CD4-positive, alpha-beta T cell treated with Interleukin-21 for 1 hour (primary cell): ENCODE data around the gene SERPING1.
A peak's percentile ranks its signal among the peaks of the same experiment; 100 is the strongest.

Source experiments
- DNase-seq: peaks from one replicate; pipeline ENCODE4 v3.0.0-alpha.2; 2020

SERPING1 gene

DNA sequence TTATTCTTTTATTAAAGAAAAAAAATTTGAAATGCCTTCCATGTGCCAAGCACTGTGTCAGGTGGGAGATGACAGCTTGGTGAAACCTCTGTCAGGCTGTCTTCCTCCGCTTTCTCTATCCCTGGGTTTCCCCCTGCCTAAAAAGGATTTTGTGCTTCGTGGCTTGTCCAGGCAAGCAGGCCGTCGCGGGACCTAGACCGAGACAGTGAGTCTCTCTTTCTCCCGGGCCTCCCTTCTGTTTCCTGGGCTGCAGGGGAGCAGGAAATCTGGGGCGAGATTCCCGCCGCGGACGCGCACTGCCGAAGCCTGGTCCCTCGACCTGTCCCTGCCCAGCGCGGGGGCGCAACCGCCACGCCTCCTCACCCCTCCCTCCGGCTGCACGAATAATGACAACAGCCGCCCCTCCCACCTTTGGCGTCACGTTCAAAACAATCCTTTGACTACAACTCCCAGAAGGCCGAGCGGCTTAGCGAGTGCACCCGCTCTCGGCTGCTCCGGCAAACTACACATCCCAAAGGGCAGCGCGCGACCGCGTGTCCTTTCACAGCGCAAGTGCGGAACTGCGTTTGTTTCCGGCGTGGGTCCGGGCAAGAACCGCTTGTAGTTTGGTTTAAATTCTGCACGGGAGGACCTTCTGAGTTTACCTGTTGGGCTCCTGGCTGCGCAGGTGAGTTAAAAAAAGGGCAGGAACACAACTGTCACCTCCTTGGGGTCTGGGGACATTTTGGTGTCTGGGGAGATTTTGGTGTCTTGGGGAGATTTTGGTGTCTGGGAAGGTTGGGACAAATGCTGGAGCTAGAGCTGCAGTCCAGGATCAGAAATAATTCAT lies 59.9 kb downstream of the SERPING1 start, which contains the start of gene CLP1:
Gene CLP1 (plus strand): TSS at position 569 of the 829 bp plus-strand sequence. CDS start 1,715 bp downstream, outside the sequence.
- peak; percentile 99 for DNase-seq

DNA sequence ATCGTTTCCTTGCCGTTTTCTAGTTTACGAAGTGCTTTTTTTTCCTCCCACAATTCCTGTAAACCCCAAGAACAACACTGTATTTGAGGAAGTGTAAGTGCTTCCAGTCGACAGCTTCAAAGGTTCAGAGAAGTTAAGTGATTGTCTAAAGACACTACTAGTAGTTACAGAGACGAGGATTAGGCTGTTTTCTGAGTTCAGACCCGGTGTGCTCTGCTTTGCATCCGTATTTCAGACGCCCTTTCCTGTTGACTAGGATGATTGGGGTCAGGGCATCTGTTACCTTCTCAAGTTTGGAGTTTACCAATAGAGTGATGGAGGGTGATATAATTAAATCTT lies 60.5 kb downstream of the SERPING1 start:
- no peak for DNase-seq

GRCh38 chr11:57659669-57660068 lies 62.2 kb downstream of the SERPING1 start:
- DNase-seq: no peak

DNA sequence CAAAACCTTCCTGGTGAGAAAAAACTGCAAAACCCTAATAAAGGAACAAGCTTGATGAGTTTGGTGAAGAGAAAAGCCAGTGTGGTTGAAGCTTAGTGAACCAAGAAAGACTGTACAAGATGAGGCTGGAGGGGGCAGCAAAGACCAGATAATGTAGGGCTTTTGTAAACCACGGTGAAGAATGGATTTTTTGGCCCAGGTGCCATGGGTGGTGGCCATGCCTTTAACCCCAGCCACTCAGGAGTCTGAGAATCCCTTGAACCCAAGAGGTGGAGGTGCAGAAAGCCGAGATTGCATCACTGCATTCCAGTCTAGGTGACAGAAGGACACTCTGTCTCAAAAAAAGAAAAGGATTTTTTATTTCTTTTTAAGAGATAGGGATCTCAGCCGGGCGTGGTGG lies 65.4 kb downstream of the SERPING1 start:
- no peak for DNase-seq

DNA sequence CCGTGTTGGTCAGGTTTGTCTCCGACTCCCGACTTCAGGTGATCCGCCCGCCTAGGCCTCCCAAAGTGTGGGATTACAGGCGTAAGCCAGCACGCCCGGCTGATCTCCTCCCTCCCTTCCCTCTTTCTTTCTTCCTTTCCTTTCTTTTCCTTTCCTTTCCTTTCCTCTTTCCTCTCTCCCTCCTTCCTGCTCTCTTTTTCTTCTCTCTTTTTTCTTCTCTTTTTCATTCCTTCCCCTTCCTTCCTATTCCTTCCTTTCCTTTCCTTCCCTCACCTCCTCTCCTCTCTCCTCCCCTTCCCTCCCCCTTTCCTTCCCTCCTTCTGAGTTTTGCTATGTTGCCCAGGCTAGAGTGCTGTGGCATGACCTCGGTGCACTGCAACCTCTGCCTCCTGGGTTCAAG lies 66.5 kb downstream of the SERPING1 start:
- no peak for DNase-seq
